NCI-H2107 (cell line): ENCODE results near the gene SH3PXD2B.

Experiments
- DNase-seq: peaks from one replicate; lab custom pipeline; 2025; lab: John Stamatoyannopoulos, UW

The SH3PXD2B gene

DNA sequence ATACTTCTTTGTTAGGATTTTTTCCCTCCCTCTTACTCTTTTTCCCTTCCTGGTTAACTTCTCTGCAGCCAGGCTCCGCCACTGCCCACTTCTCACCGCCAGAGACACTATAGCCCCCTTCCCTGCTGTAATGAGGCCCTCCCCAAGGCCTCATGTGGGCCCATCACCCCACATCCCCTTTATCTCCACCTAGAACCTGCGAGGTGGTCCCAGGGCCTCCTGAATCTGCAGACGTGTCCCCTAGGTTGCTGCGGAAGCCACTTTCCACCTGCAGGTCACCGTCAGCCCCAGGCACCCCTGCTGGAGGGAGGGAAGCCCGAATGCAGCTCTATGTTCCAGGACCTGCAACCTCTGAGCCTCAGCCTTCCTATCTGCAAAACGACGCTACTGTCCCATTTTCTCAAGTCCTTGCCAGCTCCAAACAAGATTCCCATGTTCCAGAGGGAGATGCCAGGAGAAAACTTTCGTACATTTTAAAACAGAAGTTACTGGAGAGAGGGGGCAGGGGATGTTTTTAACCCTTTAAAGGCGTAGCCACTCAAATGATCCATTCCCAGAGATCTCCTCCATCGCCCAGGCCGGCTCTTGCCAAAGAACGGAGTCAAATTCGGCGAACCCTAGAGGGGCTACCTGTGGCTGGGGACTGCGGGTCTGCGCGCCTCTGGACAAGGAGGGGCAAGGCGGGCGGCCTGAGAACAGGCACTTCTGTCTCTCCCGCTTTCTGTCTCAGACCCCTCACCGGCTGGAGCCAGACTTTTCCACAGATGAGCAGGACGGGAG, 929 bp downstream of the SH3PXD2B start:
- DNase-seq = no peak

DNA sequence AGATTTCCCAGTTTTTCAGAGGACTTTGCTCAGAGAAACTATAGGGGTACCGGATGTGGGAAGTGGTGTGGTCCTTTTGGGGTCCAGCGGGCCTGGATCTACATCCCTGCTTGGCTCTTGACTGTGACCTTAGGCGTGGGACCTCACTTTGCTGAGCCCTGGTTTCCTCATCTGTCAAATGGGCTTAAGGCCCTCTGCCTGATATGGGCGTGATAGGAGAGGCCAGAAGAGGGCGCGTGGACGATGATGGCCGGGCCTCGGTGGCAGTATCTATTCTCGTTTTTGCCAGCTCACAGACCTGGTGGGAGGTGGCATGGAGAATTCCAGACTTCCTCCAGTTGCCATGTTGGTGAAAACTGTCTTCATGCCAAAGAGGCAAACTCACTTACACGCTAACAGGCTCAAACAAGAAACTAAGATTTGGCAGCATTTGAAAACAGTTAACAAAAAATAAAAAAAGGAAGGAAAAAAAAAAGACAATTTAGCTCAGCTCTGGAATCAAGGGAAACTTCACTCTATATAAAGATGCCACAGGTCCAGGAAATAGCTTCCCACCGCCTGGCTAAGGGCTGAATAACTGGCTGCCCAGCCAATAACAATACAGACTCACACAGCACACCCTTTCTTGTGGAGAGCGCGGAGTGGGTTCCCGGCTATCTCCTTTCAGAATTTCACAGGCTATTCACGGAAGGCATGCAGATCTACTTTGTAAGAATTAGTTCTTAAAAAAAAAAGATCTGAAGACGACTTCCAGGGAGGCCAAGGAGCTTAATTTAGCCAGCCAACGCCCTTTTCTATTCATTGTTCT, 1.7 kb downstream of the SH3PXD2B start:
- no peak for DNase-seq

DNA sequence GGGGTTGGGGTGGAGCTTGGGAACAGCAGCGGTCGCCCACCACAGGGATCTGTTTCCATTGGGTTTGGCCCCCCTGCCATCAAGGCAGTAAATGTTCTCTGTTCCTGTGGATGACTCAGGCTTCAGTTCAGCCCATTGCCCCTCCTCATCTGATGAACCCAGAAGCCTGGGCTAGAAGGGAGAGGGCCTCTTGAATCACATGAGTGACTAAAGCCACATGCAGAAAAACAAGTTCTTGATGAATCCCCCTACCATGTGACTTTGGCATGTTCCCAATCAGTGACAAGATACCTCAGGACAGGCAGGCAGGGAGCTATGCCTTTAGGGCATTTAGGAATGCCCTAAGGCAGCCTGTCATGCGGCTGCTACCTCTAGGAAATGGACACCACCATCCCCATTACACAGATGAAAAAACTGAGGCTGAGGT, 2.5 kb downstream of the SH3PXD2B start:
- DNase-seq = no peak

DNA sequence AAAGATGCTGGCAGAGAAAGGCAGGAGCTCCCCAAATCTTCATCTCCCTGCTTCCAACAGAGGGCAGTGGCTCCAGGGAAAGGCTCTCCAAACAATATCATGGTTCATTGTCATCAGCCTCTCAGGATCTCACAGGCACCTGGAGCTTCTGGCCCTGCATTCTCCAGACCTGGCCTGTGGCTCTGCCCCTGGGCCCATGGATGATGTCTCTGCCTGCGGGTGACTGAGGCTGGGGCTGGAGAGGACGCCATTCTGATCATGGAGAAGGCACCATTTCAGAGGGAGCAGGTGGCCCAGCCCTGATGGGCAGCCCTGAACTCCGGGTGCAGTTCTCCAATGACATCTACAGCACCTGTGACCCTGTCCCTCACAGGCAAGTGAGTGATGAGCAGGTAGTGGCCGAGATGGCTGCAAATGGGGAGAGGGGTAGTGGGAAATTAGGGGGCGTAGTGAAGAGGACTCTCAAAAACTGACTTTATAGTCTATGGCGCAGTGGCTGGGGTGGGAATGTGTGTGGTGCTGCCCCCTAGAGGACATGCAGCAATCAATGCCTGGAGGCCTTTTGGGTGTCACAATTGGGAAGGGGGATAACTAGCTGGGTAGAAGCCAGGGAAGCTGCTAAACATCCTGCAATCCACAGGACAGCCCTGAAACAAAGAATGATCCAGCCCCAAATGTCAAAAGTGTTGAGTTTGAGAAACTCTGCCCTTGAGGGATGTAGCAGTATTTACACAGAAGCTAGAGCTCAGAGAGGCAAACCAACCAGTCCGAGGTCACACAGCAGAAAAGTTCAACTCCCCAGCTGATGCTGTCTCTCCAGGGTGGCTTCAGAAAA, 3.2 kb downstream of the SH3PXD2B start:
- DNase-seq = no peak

DNA sequence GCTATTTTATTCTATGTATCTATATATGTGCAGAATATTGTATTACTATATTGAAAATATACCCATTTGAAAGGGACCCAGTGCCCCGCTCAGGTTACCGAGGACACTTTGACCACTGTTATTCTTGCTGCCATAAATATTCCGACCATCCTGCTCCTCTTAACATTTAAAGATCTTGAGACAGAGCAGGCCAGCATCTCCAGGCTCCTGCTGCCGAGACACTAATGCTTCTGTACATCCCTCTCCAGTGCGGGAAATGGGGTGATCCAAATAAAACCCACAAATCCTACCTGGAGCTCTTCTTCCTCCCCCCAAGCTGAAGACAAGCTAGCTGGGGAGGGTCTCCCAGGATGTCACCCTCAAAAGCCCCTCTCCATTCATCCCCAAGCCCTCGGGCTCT, 3.9 kb downstream of the SH3PXD2B start:
- no peak for DNase-seq

DNA sequence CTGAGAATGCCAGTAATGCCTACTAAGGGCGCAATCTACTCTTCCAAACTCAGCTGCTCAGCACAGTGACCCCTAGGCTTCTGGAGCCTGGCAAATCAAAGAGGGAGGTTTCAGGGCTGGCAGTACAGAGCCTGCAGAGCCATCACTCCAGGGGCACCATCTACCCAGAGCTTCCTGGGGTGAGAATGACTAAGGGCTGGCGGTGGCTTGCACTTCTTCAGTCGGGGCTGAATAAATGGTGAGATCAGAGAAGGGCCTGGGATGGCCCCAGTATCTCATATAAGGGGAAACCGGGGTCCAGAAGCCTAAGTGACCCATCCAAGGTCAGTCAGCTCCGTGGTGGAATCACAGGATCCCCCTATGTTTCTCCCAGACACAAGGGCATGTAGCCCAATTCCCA, 5.3 kb downstream of the SH3PXD2B start:
- no peak for DNase-seq

DNA sequence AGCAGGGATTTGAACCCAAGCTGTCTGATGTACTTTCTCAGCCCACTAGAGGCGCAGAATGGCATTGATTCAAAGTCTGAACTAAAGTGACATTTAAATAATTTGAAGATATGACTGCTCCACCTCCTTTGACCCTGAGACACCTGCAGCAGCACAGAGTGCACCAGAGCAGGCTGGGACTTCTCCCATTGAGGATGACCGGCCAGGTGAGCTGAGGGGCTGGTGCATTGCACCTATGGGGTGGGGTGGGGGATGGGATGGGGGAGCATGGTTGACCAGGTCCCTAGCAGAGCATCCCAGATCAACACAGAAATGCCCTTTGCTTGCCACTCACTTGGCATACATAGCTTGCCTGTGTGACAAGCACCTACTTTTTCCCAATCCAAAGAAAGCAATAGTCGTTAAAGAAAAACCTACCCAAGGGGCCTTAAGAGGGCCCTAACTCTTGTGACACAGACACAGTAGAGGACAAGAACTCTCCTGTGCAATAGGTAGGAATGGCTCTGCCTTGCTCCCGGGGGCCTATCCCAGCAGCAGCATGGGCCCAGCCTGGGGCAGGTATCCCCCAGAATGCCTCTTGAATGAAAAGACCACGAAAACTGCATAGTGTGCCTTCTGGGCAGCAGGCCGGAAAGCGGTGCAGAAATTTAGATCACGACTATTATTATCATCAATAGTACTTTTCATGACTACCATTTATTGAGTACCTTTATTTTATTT, 6.5 kb downstream of the SH3PXD2B start:
- DNase-seq = no peak

DNA sequence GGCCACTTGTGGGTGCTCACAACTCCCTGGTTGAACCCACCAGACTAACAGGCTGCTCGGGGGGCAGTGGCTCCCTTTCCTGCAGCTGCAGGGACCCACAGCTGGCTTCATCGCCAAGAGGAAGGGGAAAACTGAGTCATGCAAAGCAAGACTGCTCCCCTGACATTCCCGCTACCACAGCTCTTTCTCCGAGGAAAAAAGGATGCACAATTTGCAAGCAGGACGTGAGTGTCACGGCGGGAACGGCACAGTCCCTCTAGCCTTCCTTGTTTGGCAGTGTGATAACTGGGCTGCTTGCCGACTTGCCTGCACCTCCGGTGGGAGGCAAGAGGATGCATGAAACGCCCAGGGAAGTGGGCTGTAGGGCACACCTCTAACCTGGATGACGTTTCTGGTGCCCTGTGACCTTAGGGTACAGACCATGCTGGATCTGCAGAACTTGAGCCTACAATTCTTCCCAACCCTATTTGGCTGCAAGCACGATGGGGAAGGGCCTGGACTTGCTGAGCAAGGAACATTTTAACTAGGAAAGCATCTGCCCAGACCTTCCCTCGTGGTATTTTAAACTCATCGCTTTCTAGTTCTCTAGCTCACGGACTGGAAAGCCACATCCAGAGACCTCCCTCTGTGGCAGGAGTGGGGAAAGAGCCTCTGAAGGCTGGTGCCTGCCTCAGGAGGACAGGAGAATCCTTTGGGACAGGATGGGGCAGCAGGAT, 7.8 kb downstream of the SH3PXD2B start:
- no peak for DNase-seq

DNA sequence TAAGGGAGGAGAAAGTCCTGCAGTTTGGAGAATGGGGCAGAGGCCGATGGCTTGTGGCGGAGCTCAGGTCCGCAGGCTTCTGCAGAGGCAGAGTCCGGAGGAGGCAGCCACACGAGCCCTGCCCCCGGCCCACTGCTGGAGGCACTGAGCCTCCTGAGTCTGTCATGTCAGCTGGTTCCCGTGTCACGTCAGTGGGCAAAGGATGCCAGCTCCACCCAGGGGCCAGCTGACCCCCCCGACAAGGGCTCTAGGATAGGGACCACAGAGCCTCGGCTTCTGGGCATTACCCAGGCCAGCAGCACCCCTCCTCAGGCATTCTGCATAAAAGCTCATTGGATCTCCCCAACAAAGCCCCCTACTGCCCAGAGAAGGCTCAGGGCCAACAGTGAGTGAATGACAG, 8.5 kb downstream of the SH3PXD2B start:
- no peak for DNase-seq

DNA sequence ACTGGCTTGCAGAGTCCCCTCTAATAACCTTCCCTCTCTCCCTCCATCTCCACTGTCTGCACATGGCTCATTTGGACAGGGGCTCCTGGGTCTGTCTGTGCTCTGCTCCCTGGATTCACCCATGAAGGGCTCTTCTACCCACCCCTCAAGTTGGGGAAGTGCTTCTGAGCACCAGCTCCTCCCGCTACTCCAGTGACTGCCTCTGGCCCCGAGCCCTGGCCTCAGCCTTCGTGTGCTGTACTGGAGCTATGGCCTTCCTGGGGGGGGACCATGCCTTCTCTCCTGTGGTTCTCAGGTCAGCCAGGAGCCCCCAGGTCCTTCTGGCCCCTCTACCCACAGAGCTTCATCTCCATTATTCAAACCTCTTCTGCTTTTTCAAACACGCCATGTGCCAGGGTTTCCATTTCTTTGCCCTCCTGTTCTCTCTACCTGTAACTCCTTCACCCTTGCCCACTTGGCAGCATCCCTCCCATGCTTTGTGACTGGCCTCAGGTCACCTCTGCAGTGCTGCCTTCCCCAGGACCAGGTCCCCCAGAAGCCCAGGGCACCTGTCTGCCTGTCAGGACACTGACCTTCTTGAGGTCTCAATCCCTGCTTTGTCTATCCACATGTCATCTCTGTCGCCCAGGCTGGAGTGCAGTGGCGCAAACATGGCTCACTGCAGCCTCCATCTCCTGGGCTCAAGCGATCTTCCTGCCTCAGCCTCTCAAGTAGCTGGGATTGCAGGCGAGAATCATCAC, 9.5 kb downstream of the SH3PXD2B start:
- DNase-seq = no peak

DNA sequence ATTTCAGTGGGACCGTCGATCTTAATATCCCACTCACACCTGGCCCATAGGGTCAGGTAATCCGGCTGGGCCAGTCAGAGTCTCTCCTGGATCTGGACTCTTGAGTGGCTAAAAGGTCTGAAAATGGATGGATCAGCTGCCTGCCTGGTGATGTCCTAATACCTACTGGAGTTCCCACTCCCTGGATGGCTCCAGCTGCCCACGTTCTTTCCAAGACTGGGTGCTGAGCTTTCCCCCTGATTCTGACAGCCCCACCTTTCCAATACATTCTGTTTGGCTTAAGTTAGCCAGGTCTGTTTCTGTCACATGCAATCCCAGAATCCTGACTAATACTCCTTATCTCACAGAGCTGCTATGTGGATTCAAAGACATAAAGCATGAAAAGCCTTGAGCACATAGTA, 10.2 kb downstream of the SH3PXD2B start:
- DNase-seq = no peak

DNA sequence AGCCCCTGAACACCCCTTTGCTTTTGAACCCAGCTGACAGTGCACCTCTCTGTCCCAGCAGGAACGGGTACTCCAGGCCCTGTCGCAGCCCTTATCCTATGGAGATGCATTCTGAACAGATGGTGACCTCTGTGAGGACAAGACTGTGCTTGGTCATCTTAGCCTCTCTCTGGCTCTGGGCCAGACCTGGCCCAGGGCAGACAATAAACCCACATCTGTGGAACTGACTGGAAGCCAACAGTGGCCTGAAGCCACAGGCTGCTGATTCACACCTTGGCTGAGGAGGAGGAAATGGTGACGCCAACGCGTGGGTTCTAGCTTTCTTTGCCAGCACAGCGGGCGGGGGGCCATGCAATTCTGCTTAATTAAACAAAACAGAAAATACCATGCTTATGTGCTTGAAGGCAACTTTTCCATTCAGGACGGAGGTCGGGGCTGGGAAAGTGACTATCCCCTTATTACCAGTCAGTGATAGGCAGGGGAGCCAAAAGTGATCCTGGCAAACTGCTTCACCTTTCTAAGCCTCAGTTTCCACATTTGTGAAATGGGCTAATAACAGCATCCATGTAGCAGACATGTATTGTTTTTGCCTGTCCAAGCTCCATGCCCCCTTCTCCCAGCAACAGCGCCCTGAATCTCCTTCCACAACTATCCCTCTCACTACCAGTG, 10.8 kb downstream of the SH3PXD2B start:
- no peak for DNase-seq

DNA sequence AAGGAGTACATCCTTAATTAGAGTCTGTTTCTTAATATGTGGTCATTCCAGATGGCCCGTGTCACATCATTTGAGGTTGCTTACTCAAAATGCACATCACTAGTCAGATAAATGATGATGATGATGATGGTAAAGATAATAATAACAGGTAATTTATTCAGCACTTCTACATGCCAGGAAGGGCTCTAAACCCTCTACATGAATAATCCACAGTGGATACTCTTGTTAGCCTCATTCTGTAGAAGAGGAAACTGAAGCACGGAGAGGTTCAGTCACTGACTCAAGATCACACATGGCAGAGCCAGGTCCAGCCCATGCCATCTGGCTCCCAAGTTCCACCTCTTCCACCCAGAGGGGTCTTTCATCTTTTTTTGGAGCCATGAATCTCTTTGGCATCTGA, 11.7 kb downstream of the SH3PXD2B start:
- DNase-seq = no peak

DNA sequence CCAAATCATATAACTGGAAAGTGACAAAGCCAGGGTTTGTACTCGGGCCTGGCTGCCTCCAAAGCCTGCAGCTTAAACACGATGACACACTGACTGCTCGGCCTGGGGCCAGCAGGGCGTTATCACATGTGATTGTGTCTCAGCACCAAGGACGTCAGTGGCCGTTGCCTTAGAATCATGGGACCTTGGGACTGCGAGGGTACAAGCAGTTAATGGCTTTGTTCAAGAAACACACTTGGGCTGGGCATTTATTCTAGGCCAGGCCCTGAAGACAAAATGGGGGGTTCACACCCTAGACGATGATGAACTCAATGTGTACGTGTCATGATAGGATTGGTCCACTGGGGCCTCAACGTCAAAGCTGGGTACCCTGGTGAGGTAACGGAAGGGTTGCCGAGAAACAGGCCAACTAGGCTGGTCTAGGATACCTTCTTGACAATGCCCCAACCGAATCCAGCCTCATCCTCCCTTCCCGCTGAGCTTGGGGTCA, 13.0 kb downstream of the SH3PXD2B start:
- DNase-seq = no peak

DNA sequence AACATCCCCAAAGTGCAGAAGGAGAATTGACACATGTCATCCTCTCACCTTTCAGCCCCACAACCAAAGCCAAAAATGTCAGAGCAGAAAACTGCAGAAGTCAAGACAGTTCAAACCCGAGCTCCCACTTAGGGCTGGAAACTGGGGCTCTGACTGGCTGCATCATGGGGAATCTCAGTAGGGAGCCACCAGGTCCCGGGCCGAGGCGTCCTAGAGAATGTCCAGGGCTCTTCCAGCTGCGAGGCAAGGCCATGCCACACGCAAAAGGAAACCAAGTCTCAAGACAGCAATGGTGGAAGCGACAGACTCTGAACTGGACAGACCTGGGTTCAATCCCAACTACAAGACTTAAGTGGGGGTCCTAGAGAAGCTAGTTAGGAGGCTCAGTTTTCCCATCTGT, 13.8 kb downstream of the SH3PXD2B start:
- no peak for DNase-seq

DNA sequence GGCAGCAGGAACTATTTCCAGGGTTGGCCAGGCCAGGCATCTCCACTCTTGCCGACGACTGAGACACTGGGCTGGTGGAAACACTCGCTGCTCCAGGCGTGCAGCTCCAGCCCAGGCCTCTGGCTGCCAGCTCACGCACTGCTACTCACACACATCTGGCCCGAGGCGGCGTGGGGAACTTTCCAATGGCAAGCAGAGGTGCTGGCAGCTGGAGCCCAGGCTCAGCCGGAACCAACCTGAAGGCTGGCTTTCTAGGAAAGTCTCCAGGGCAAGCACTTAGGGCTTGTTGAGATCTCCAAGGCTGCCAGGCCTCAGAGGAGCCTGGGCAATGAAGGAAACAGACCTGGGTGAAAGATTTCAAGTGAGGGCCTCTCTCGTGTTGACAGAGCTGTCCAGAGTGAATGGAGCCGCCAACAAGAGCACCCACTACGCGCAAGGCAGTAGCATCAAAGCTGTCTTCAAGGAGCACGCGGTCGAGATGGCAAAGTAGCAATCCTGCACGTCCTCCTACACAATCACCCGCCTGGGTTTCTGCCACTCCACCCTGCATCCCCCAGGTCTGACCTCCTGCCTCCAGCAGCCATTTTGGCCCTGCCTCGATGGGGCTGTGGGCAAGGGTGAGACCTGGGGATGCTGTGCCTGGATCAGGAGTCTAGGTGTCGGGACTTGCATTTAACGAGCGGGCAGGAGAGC, 14.4 kb downstream of the SH3PXD2B start:
- no peak for DNase-seq

DNA sequence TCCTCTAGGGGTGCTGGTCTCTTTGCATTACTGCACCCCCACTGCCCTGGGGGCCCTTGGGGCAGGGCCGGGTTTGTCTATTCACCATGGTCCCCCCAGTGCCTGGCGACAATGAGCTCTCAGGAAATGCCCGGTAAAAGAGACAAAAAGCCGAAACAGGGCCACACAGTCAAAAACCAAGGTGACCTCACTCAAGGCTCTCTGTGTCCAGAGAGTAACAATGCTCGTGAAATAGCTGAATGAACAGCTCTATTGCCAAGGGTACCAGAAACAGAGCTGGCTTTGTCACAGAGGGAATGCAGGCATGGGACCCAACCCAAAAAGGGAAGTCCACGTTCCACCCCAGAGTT, 16.0 kb downstream of the SH3PXD2B start:
- DNase-seq = no peak

DNA sequence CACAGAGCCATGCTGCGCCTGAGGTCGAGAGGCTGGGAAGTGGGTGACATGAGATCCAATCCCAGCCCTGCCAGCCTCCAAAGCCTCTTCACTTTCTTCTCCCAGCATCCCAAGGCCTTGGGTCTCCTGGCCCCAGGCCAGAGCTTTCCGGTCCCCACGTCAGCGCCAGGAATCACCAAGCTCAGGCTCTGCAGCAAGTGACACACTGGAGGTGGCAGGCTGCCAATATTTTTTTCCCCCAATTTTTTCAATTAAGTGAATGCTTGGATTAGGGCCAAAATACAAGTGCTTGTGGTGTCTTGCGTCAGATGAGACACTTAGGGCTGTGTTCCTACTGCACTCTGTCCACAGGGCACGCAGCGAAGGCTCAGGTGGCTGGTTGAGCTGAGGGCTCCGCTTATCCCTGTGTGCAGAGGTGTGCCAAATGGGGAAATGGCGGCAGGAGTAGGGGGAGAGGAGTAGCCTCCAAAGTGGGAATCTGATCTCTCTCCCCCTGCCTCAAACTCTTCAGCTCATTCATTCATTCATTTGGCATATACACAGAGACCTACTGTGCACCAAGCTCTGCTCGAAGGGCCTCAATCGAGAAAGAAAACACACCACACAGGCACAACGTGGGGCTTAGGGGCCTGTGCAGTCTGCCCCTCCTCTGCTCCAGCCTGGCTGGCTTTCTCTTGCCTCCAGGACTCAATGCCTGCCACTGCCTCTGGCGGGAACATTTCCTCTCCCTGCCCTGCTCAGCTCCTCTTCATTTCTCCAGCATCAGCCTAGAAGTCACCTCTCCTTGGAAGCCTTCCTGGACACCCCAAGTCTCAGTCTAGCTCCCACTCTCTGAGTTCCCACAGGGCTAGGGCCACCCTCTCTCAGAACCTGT, 16.6 kb downstream of the SH3PXD2B start:
- peak; percentile 94 for DNase-seq
